Measurements from ENCODE around the gene SLC17A9. TPM values are rescaled to one million over a fixed set of nuclear protein-coding genes. Genes with fewer than 3 reads are reported as not detected.

Gene SLC17A9
- total RNA-seq, 1 donor from 2014 or later, result 7.0 TPM

DNA sequence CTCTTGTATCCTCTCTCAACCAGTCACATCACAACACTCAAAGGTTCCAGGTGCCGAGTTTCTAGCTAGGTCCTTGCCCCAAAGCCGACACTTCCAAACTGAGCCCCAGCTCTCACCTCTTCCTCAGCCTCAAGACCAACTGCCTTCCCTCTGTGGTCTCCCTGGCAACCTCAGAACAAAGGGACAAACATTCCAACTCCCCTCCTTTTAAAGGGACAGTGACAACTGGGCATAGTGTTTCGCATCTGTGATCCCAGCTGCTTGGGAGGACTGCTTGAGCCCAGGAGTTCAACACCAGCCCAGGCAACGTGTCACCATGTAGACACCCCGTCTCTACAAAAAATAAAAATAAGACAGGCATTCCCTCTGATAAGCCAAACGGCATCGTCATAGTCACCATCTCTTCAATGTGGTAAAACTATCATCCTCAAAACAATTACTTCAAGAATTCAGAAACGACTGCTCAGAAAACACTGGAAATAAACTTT lies 37.5 kb upstream of the SLC17A9 start:
- H3K4me3 Mint-ChIP-seq (ENCODE audit: unreplicated experiment), result peak overlapping the region; percentile 81
- peaks cover 41% of the 10 kb centered on the region for H3K4me1 Mint-ChIP-seq (ENCODE audit: unreplicated experiment)
- no peak for TF ChIP-seq CTCF (IDR thresholded peaks at IDR 0.05; ENCODE audit: unreplicated experiment)
- H3K36me3 Mint-ChIP-seq (ENCODE audit: low read depth, unreplicated experiment), result peaks cover 15% of the 10 kb centered on the region
- H3K27ac Mint-ChIP-seq (ENCODE audit: unreplicated experiment), result peak overlapping the region; percentile 99
- DNase-seq (ENCODE audit: low spot score), result peak; percentile 65
- H3K9me3 Mint-ChIP-seq (ENCODE audit: unreplicated experiment), result no peaks in the 10 kb centered on the region
- H3K27me3 Mint-ChIP-seq (ENCODE audit: unreplicated experiment), result peaks cover under 1% of the 10 kb centered on the region

DNA sequence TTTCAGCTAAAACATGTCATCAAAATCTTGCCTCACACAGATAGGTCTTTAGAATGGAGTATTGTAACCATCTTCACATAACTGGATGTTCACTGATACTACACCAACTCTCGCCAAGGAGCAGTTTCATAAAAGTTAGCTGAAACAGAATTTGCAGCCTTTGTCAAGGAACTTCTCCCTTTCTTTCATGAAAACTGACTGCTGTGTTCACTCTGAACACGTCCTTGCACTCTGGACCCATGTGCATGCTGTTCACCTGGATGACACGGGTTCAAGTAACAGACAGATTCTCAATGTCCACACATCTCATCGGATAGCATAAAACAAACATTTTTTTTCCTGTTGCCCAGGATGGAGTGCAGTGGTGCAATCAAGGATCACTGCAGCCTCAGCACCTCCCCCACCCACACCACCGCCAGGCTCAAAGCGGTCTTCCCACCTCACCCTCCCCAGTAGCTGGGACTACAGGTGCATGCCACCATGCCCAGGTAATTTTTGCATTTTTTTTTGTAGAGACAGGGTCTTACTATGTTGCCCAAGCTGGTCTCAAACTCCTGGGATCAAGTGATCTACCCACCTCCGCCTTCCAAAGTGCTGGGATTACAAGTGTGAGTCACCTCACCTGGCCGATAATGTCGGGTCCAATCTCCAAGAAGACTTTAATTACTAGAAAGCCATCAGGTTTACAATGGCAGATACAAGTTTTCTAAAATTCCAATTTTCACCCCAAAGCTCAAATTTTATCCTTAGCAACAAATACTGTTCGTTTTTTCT lies 35.6 kb upstream of the SLC17A9 start:
- H3K4me1 Mint-ChIP-seq (ENCODE audit: unreplicated experiment), result peaks cover 49% of the 10 kb centered on the region
- H3K4me3 Mint-ChIP-seq (ENCODE audit: unreplicated experiment), result peak overlapping the region; percentile 22
- no peaks in the 10 kb centered on the region for H3K36me3 Mint-ChIP-seq (ENCODE audit: low read depth, unreplicated experiment)
- no peak for DNase-seq (ENCODE audit: low spot score)
- H3K9me3 Mint-ChIP-seq (ENCODE audit: unreplicated experiment), result no peaks in the 10 kb centered on the region
- TF ChIP-seq CTCF (IDR thresholded peaks at IDR 0.05; ENCODE audit: unreplicated experiment), result no peak
- H3K27me3 Mint-ChIP-seq (ENCODE audit: unreplicated experiment), result no peaks in the 10 kb centered on the region
- peak overlapping the region; percentile 92 for H3K27ac Mint-ChIP-seq (ENCODE audit: unreplicated experiment)

DNA sequence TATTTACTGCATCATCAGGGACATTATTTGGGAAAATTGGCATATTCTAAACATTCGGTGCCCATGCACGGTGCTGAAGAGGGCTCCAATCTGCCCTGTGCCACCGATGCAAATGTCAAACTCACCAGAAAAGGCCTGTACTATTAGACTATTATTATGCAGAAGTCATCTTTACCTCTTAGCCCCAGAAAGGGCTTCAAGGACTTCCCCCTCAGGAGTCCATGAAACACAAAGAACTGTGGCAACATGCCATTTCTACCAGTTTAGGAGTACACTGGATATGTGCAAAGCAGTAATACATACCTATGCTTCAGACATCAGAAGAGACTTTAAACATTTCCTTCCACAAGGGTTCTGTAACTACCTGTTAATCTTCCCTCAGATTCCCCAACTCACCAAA lies 34.8 kb upstream of the SLC17A9 start:
- no peak for DNase-seq (ENCODE audit: low spot score)
- no peaks in the 10 kb centered on the region for H3K9me3 Mint-ChIP-seq (ENCODE audit: unreplicated experiment)
- H3K4me1 Mint-ChIP-seq (ENCODE audit: unreplicated experiment), result peaks cover 49% of the 10 kb centered on the region
- no peak overlapping the region for H3K4me3 Mint-ChIP-seq (ENCODE audit: unreplicated experiment)
- TF ChIP-seq CTCF (IDR thresholded peaks at IDR 0.05; ENCODE audit: unreplicated experiment), result no peak
- H3K36me3 Mint-ChIP-seq (ENCODE audit: low read depth, unreplicated experiment), result no peaks in the 10 kb centered on the region
- H3K27me3 Mint-ChIP-seq (ENCODE audit: unreplicated experiment), result no peaks in the 10 kb centered on the region
- H3K27ac Mint-ChIP-seq (ENCODE audit: unreplicated experiment), result peak overlapping the region; percentile 92

DNA sequence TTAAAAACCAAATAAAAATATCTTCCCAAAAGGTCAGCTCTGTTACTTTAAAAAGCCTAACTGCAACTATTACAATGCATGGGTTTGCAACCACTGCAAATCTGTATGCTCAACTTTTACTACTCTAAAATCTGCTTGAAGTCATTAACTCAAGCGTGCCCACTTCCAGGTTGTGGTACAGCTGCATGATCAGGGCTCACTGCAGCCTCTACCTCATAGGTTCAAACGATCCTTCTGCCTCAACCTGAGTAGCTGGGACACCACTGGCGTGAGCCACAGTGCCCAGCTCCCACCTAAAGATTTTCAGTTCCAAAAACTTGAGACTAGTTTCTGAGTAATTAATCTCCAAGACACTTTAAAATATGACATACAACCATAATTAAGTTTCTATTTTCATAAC lies 34.4 kb upstream of the SLC17A9 start:
- no peaks in the 10 kb centered on the region for H3K9me3 Mint-ChIP-seq (ENCODE audit: unreplicated experiment)
- TF ChIP-seq CTCF (IDR thresholded peaks at IDR 0.05; ENCODE audit: unreplicated experiment), result no peak
- H3K27ac Mint-ChIP-seq (ENCODE audit: unreplicated experiment), result peak overlapping the region; percentile 90
- no peaks in the 10 kb centered on the region for H3K27me3 Mint-ChIP-seq (ENCODE audit: unreplicated experiment)
- no peaks in the 10 kb centered on the region for H3K36me3 Mint-ChIP-seq (ENCODE audit: low read depth, unreplicated experiment)
- no peak for DNase-seq (ENCODE audit: low spot score)
- peaks cover 49% of the 10 kb centered on the region for H3K4me1 Mint-ChIP-seq (ENCODE audit: unreplicated experiment)
- H3K4me3 Mint-ChIP-seq (ENCODE audit: unreplicated experiment), result no peak overlapping the region

GRCh38 chr20:62918831-62919230 lies 33.7 kb upstream of the SLC17A9 start:
- Mint-ChIP-seq H3K9me3 (ENCODE audit: unreplicated experiment) (no peaks in the 10 kb centered on the region), H3K4me3 (ENCODE audit: unreplicated experiment) (peak overlapping the region; percentile 47), H3K27me3 (ENCODE audit: unreplicated experiment) (no peaks in the 10 kb centered on the region), H3K27ac (ENCODE audit: unreplicated experiment) (peak overlapping the region; percentile 90), H3K4me1 (ENCODE audit: unreplicated experiment) (peaks cover 50% of the 10 kb centered on the region), H3K36me3 (ENCODE audit: low read depth, unreplicated experiment) (no peaks in the 10 kb centered on the region)
- no peak for TF ChIP-seq CTCF (IDR thresholded peaks at IDR 0.05; ENCODE audit: unreplicated experiment)
- no peak for DNase-seq (ENCODE audit: low spot score)
